K562 (cell line): ENCODE results near the gene ETV7. TPM values are rescaled to one million over a fixed set of nuclear protein-coding genes. Genes with fewer than 3 reads are reported as not detected.

ENCODE experiments used
- ATAC-seq: fragments of 200-7000 bp; cut with Tn5 transposase; 3 replicates; pipeline ENCODE4 v1.9.1; 2020; ENCODE audit warnings: moderate library complexity
- BruUV-seq: library from RNA; stranded (reverse); fragments of 400-500 nt; replicated peaks from 2 replicates; lab custom pipeline; 2021; lab: Mats Ljungman, UMichigan
- CTCF ChIA-PET: fragments of 300-600 bp; formaldehyde crosslinking; extraction: SDS; loops from one replicate; lab custom pipeline; 2021; ENCODE audit warnings: low intra/inter-chr PET ratio; lab: Yijun Ruan, JAX
- POLR2A ChIA-PET: fragments of 300-600, 350-650 bp; sonication (Branson Sonifier 250); formaldehyde crosslinking; extraction: SDS; loops from one replicate; lab custom pipeline; 2021; ENCODE audit warnings: antibody characterized with exemption, inconsistent platforms; lab: Yijun Ruan, JAX
- DNase-seq, 4 experiments: peaks; one replicate each; pipeline versions ENCODE4 v3.0.0 to v3.0.0-alpha.2; 2011 to 2018; ENCODE audit warnings: low spot score in 3 of 4, mixed read lengths in 3 of 4; ENCODE audit errors: extremely low read depth in 1 of 4
- FAIRE-seq: peaks from 2 replicates; lab custom pipeline; 2011; peaks lifted over from hg19 to GRCh38; lab: Jason Lieb, UNC
- H2AFZ ChIP-seq: 2 replicates; pipeline ENCODE4 v1.6.0; 2011; ENCODE audit warnings: low read depth, low read length, control low read depth, inconsistent platforms
- H3K27ac ChIP-seq: fragments of 200-600 bp; 3 replicates; pipeline ENCODE4 v1.8.0; 2011; ENCODE audit warnings: low read depth, mild to moderate bottlenecking, control low read depth, inconsistent platforms, low read length, moderate library complexity, mixed read lengths; ENCODE audit errors: extremely low read depth
- H3K27me3 ChIP-seq, 2 experiments: fragments of 300-600 bp in 1 of 2; 2 replicates in 1 of 2; 3 replicates in 1 of 2; pipeline versions ENCODE4 v1.6.0 to v1.8.0; 2011; ENCODE audit warnings: inconsistent platforms in 2 of 2, low read length in 2 of 2, mild to moderate bottlenecking in 1 of 2, mixed read lengths in 1 of 2, moderate library complexity in 1 of 2; ENCODE audit not compliant: control insufficient read depth in 2 of 2, insufficient read depth in 2 of 2
- H3K36me3 ChIP-seq: fragments of 300-600 bp; 3 replicates; pipeline ENCODE4 v1.8.0; 2011; ENCODE audit warnings: mild to moderate bottlenecking, low read length, inconsistent platforms; ENCODE audit not compliant: control insufficient read depth, insufficient read depth
- H3K4me1 ChIP-seq, 2 experiments: fragments of 200-600 bp in 1 of 2; replicated peaks in 1 of 2; 2 replicates in 1 of 2; 3 replicates in 1 of 2; pipeline versions ENCODE4 v1.5.1 to v1.8.0; 2011; ENCODE audit warnings: inconsistent platforms in 2 of 2, low read length in 2 of 2, mild to moderate bottlenecking in 1 of 2, mixed read lengths in 1 of 2, moderate library complexity in 1 of 2; ENCODE audit not compliant: control insufficient read depth in 2 of 2, insufficient read depth in 2 of 2
- H3K4me2 ChIP-seq: 2 replicates; pipeline ENCODE4 v1.6.1; 2011; ENCODE audit warnings: low read length, control low read depth, inconsistent platforms, mixed read lengths; ENCODE audit not compliant: insufficient read depth
- H3K4me3 ChIP-seq: fragments of 200-600 bp; sonication (generic), shearing (Covaris generic); 2 replicates; pipeline ENCODE4 v1.5.1; 2016; ENCODE audit warnings: control low read depth, inconsistent platforms
- H3K79me2 ChIP-seq: fragments of 200-600 bp; 3 replicates; pipeline ENCODE4 v1.8.0; 2011; ENCODE audit warnings: low read length, inconsistent platforms; ENCODE audit not compliant: control insufficient read depth, insufficient read depth
- H3K9ac ChIP-seq, 2 experiments: 2 replicates each; pipeline versions ENCODE4 v1.6.0 to v1.6.1; 2011; ENCODE audit warnings: low read depth in 2 of 2, low read length in 2 of 2, control low read depth in 1 of 2, inconsistent platforms in 1 of 2, mild to moderate bottlenecking in 1 of 2, mixed read lengths in 1 of 2; ENCODE audit not compliant: insufficient read depth in 1 of 2
- H3K9me1 ChIP-seq: one replicate; pipeline ENCODE4 v1.6.0; 2011; ENCODE audit warnings: inconsistent platforms, mild to moderate bottlenecking, low read length, moderate library complexity; ENCODE audit not compliant: control insufficient read depth, insufficient read depth
- H3K9me3 ChIP-seq: replicated peaks from 2 replicates; pipeline ENCODE4 v1.5.1; 2011; ENCODE audit warnings: low read depth, low read length, inconsistent platforms; ENCODE audit not compliant: control insufficient read depth, insufficient read depth
- H4K20me1 ChIP-seq: replicated peaks from 2 replicates; pipeline ENCODE4 v1.6.1; 2011; ENCODE audit warnings: low read length, inconsistent platforms, mixed read lengths; ENCODE audit not compliant: control insufficient read depth, insufficient read depth
- BCOR ChIP-seq: fragments of 450-650 bp; IDR thresholded peaks from 2 replicates; pipeline ENCODE4 v1.6.1; 2016
- CTCF ChIP-seq, 3 experiments: IDR thresholded peaks in 2 of 3; conservative IDR thresholded peaks in 1 of 3; 2 replicates each; pipeline ENCODE4 v1.5.1; 2011 to 2012; ENCODE audit warnings: low read length in 3 of 3, mild to moderate bottlenecking in 3 of 3, control low read depth in 2 of 3, improper control_type of control experiment in 1 of 3, inconsistent platforms in 1 of 3, low read depth in 1 of 3, mixed read lengths in 1 of 3, moderate library complexity in 1 of 3; ENCODE audit not compliant: insufficient read depth in 2 of 3
- DMBX1 ChIP-seq: fragments of 250-450 bp; sonication (Bioruptor Pico); IDR thresholded peaks from 2 replicates; pipeline ENCODE4 v1.8.0; 2022; ENCODE audit warnings: inconsistent platforms, mild to moderate bottlenecking, moderate library complexity, borderline replicate concordance
- HDAC2 ChIP-seq: fragments of 450-650 bp; IDR thresholded peaks from 2 replicates; pipeline ENCODE4 v1.6.1; 2016; ENCODE audit warnings: mild to moderate bottlenecking
- HNRNPL ChIP-seq: fragments of 200-400 bp; formaldehyde crosslinking; IDR thresholded peaks from 2 replicates; pipeline ENCODE4 v1.6.1; 2017; ENCODE audit warnings: low read depth, mild to moderate bottlenecking, low read length
- L3MBTL2 ChIP-seq: fragments of 450-650 bp; IDR thresholded peaks from 2 replicates; pipeline ENCODE4 v1.6.1; 2016; ENCODE audit warnings: mild to moderate bottlenecking, moderate library complexity
- MBD1 ChIP-seq: fragments of 250-450 bp; sonication (Bioruptor Pico); IDR thresholded peaks from 2 replicates; pipeline ENCODE4 v1.8.0; 2022; ENCODE audit warnings: inconsistent platforms
- NEUROD1 ChIP-seq: fragments of 150-350 bp; IDR thresholded peaks from 2 replicates; pipeline ENCODE4 v1.6.1; 2014; ENCODE audit warnings: borderline replicate concordance, low read length, low read depth; ENCODE audit not compliant: partially characterized antibody
- NUFIP1 ChIP-seq: fragments of 450-650 bp; IDR thresholded peaks from 2 replicates; pipeline ENCODE4 v1.6.1; 2018; ENCODE audit not compliant: partially characterized antibody
- RAD21 ChIP-seq, 2 experiments: fragments of 250-450 bp in 1 of 2; fragments of 450-650 bp in 1 of 2; sonication (Bioruptor Pico) in 1 of 2; formaldehyde crosslinking in 1 of 2; IDR thresholded peaks in 1 of 2; conservative IDR thresholded peaks in 1 of 2; 2 replicates each; pipeline versions ENCODE4 v1.4.0 to v1.8.0; 2020 to 2022; ENCODE audit warnings: mild to moderate bottlenecking in 2 of 2, moderate library complexity in 1 of 2
- ZNF316 ChIP-seq: fragments of 450-650 bp; IDR thresholded peaks from 2 replicates; pipeline ENCODE4 v1.6.1; 2016
- WGBS: fragments of 100-300 bp; shearing (Covaris generic); methylation state at CpG from one replicate; pipeline ENCODE4 v1.1.6; 2016; ENCODE audit warnings: low coverage, mixed read lengths; ENCODE audit not compliant: insufficient coverage; ENCODE audit errors: missing lambda C conversion rate; 5-methylcytosine and 5-hydroxymethylcytosine counted together
- in situ Hi-C: fragments of 300-500 bp; cut with MboI; formaldehyde crosslinking; loops from 4 replicates; pipeline ENCODE4 v1.15.0; 2018; ENCODE audit warnings: inconsistent platforms, mixed read lengths
- intact Hi-C: fragments of 100-400 bp; cut with micrococcal nuclease; formaldehyde crosslinking; loops from 2 replicates; pipeline ENCODE4 v1.14.2; 2022
- polyA plus RNA-seq, 8 experiments: library from polyadenylated mRNA; depleted of rRNA in 4 of 8; stranded (reverse) in 5 of 8; unstranded in 3 of 8; fragments of >200 nt; fragmentation: Nextera tagmentation in 2 of 8; fragmentation: Illumina TruSeq in 1 of 8; extraction: Ambion mirVana in 2 of 8; extraction: Trizol in 1 of 8; gene quantifications; 2 replicates each; pipeline versions ENCODE4 v1.2.1 to v1.2.3, GENCODE V29; 2011 to 2014; ENCODE audit warnings: inconsistent platforms in 1 of 8, missing spikeins in 1 of 8
- total RNA-seq, 7 experiments: library from RNA; depleted of rRNA in 6 of 7; stranded (reverse); fragments of >200 nt in 6 of 7; fragmentation: Illumina TruSeq in 2 of 7; extraction: Trizol in 2 of 7; gene quantifications; 2 replicates each; pipeline versions ENCODE4 v1.2.1 to v1.2.3, GENCODE V29; 2011 to 2021; ENCODE audit warnings: low replicate concordance in 1 of 7

Gene ETV7
- total and polyA plus RNA-seq, 9 of the 15 experiments (the other 6 are each of a cell fraction or from before 2014, with no cell fraction given): 0.07 to 0.22 (median 0.14) TPM; not detected in 3

- TF ChIP-seq MBD1 (CRISPR knock-in tag) (no peak), HDAC2 (peak; percentile 69; the same call in 1 of the 2 replicates), L3MBTL2 (no peak), BCOR (peak; percentile 97), ZNF316 (peak; percentile 70), NUFIP1 (no peak)
These were observed 16.8 kb downstream of the ETV7 start (continued) for GRCh38 chr6:36370638-36371037.

GRCh38 chr6:36368921-36369865 lies 18.3 kb downstream of the ETV7 start:
- no peak overlapping the region for H3K9ac ChIP-seq
- DNase-seq (peak in 1 of 4 experiments; percentile 33), ATAC-seq (peak; percentile 55), FAIRE-seq (no peak)
- peaks cover 8 to 15% of the 10 kb centered on the region in 2 experiments; a peak in 4 of 5 replicates for H3K4me1 ChIP-seq
- 3% methylated on average over 14 of the region's 14 CpGs for WGBS
- H3K9me1 ChIP-seq: no peaks in the 10 kb centered on the region
- no peaks in the 10 kb centered on the region for H4K20me1 ChIP-seq
- no peak overlapping the region for H2AFZ ChIP-seq
- H3K36me3 ChIP-seq: no peaks in the 10 kb centered on the region
- CTCF ChIA-PET: no interaction called here
- no peaks in the 10 kb centered on the region for H3K79me2 ChIP-seq
- POLR2A ChIA-PET: interaction anchor here (0.6 to 1.0 kb wide), 4 partner anchors 53 to 1077 kb away, joined by 3 read pairs; partner anchors contain the start of gene MAPK14
- H3K4me2 ChIP-seq: no peak overlapping the region
- no peak overlapping the region for H3K4me3 ChIP-seq
- in situ Hi-C loops (no loop called here), intact Hi-C loops (no loop called here)
- H3K9me3 ChIP-seq: no peaks in the 10 kb centered on the region
- H3K27me3 ChIP-seq: peaks cover 27 to 65% of the 10 kb centered on the region in 2 experiments
- no TSS peak for BruUV-seq
- H3K27ac ChIP-seq: no peak overlapping the region
- TF ChIP-seq DMBX1 (no peak), RAD21 (CRISPR knock-in tag; conservative IDR thresholded peaks at IDR 0.05 in 1 of 2, IDR thresholded peaks at IDR 0.05 in 1 of 2) (peak in 1 of 2 experiments; percentile 24; a peak in 2 of 4 replicates), HNRNPL (no peak), CTCF (IDR thresholded peaks at IDR 0.05 in 2 of 3, conservative IDR thresholded peaks at IDR 0.05 in 1 of 3; ENCODE audit: insufficient read depth in 2 of 3, low read depth in 1 of 3, low read length in 3 of 3) (peak in 2 of 3 experiments; percentile 16 to 37; a peak in 2 of 6 replicates), NEUROD1 (no peak)
